ENCODE measurements around the gene CETP.
"Not testable (repeated sequence)": the region's sequence is repeated elsewhere in the genome, so short reads cannot be mapped to it uniquely, and the experiment has no call there.

CETP gene

DNA sequence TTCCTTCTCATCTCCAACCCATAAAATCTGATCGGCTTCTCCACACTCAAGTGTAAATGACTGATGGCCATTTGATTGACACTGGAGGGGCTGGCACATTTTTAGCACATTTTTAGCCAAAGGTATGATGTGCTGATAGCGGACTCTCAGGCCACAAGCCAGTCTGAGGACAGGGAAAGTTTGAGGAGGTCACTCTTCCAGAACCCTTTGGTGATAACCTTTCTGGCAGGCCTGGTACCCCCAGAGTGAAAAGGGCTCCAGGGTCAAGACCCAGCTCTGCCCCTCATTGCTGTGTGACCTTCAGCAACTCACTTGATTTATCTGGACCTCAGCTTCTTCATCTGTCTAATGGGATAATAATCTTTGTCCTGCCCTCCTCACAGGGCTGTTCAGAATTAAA, 25.9 kb downstream of the CETP start:
- TF ChIP-seq, protein P1, sequence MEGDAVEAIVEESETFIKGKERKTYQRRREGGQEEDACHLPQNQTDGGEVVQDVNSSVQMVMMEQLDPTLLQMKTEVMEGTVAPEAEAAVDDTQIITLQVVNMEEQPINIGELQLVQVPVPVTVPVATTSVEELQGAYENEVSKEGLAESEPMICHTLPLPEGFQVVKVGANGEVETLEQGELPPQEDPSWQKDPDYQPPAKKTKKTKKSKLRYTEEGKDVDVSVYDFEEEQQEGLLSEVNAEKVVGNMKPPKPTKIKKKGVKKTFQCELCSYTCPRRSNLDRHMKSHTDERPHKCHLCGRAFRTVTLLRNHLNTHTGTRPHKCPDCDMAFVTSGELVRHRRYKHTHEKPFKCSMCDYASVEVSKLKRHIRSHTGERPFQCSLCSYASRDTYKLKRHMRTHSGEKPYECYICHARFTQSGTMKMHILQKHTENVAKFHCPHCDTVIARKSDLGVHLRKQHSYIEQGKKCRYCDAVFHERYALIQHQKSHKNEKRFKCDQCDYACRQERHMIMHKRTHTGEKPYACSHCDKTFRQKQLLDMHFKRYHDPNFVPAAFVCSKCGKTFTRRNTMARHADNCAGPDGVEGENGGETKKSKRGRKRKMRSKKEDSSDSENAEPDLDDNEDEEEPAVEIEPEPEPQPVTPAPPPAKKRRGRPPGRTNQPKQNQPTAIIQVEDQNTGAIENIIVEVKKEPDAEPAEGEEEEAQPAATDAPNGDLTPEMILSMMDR (IDR thresholded peaks at IDR 0.05; ENCODE audit: low read length, missing control alignments), result no peak

DNA sequence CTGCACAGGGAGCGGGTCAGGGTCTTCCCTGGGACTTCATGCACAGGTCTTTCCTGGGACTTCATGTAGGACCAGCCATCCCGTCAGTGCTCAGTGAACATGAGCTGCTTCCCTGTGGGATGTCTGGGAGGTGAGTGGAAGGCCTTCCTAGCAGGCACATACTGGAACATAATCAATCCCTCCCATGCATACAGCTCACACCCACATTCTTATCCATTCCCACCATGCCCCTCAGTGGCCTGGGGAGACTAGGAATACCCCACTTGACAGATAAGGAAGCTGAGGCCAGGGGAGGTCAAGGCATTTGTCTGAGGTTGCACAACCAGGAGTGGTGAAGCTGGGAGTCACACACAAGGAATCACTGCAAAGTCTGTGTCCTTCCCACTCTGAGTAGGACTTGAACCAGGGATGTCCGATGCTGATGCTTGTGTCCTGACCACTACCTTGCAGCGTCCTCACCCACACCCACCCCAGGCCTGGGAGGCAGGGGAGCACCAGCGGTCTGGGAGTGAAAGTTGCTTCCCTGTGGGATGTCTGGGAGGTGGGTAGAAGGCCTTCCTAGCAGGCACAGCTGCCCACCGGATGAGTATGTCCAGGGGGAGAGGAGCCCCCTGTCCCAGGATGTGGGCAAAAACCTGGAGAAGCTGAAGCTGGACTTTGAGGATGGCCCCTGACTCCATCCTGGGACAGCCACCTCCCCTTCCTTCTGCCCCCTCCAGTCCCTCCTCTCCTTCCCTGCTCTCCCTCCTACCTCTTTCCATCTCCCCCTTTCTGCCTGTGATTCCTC, 26.6 kb downstream of the CETP start:
- peak overlapping the region; percentile 79 for H3K4me3 ChIP-seq (replicated peaks; ENCODE audit: low read depth, low read length)
- DNase-seq (ENCODE audit: low read depth), result no peak
- TF ChIP-seq, protein P1 (IDR thresholded peaks at IDR 0.05; ENCODE audit: low read length, missing control alignments), result no peak

More for the DNA sequence above, 25.9 kb downstream of the CETP start:
- DNase-seq (ENCODE audit: low read depth), result no peak
- H3K4me3 ChIP-seq (replicated peaks; ENCODE audit: low read depth, low read length), result no peak overlapping the region

DNA sequence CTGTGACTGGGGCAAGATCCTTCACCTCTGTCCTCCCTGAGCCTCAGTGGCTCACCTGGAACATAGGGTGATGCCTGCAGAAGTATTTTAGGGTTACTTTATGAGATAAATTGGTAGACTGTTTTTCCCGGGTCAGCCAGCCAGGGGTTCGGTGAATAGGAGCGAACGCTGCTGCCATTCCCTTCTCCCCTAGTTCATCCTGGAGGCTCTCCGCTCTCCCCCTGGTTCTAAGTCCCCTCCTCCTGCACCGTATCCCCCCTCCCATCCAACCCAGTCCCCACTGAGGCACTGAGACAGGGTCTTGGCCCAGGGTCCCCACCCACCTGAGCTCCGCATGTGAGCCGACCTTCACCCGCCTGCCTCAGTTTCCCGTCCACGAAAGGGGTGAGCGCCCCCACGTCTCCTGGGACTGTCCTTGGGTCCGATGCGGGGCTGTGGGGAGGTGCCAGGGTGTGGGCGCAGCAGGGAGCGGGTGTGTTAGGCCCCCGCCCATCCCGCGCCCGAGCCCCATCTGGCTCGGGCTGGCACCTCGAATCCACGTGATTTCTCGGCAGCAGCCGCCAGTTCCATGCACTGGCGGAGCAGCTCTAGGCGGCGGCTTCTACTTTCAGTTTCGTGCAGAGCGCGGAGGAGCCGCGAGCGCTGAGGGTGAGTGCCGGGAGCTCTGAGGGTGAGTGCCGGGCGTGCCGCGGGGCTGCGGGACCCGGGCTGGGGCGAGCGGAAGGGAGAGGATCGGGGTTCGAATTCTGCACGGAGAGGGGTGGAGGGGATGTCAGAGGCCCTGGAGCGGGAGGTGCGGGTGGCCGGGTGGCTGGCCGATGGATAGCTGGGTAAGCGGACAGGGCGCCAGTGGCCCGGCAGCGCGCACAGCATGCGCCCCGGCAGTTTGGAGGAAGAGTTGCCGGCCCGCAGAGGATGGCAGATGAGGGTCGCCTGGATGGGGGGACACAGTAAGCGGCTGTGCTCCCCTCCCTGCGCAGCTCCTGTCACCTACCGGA, 27.5 kb downstream of the CETP start, which contains the start of gene NLRC5:
NLRC5 (plus strand) TSS at position 610 of the 998 bp plus-strand sequence. CDS start 31,156 bp downstream, outside the sequence.
- H3K4me3 ChIP-seq (replicated peaks; ENCODE audit: low read depth, low read length), result peak within 1 kb of the TSS; percentile 79
- peak; percentile 79 for DNase-seq (ENCODE audit: low read depth)
- TF ChIP-seq, protein P1 (IDR thresholded peaks at IDR 0.05; ENCODE audit: low read length, missing control alignments), result no peak

DNA sequence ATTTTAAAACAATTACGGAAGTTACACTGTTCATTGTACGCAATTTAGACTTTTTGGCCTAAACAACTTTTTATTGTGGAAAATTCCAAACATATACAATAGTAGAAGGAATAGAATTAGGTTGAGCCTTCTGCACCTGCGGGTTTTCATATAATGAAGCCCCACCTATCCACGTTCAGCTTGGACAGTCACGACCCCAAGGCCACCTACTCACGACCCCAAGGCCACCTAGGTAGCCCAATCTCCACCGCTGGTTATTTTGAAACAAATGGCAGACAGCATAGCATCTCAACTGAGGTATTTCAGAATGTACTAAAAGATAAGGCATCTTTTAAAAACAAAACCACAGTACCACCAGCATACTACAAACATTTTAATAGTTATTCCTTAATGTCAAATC, 28.2 kb downstream of the CETP start:
- H3K4me3 ChIP-seq (replicated peaks; ENCODE audit: low read depth, low read length), result peak overlapping the region; percentile 79
- DNase-seq (ENCODE audit: low read depth), result no peak

DNA sequence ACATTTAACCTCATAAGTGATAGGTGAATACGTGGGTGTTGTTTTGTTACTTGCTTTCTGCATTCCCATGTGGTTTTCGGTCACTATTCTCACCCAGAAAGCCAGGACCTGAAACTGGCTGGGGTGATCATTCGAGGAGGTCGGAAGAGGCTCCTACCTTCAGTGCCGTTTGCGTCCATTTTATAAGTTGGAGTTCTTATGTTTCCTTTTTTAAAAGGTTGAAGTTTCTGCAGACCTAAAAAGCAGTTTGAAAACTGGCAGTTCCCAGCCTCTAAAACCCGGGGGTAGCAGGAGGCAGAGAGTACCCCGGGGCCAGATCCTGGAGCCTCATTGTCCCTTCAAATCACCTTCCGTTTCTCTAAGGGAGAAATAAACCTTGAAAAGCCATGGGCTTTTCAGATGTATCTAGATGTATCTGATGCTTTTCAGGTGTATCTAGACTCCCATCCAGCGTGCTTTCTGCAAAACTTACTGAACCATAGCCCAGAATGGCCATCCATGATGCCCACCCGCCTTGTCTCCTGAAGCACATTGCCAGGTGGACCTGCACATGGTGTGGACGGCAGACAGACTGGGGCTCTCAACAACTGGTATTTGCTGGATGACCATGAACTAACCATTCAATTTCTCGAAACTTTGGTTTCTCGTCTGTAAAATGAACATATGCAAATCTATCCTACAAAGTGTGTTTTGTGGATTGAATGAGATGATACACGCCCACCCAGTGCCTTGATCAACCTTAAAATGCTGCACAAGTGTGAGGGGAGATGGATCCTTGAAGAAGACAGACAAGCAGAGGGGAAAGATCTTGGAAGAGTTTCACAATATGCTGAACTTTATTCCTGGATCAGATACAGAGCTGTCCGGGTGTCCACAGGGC, 28.9 kb downstream of the CETP start:
- TF ChIP-seq, protein P1 (IDR thresholded peaks at IDR 0.05; ENCODE audit: low read length, missing control alignments), result no peak
- DNase-seq (ENCODE audit: low read depth), result no peak
- peak overlapping the region; percentile 79 for H3K4me3 ChIP-seq (replicated peaks; ENCODE audit: low read depth, low read length)

More for the DNA sequence above, 28.2 kb downstream of the CETP start:
- TF ChIP-seq, protein P1 (IDR thresholded peaks at IDR 0.05; ENCODE audit: low read length, missing control alignments), result no peak

DNA sequence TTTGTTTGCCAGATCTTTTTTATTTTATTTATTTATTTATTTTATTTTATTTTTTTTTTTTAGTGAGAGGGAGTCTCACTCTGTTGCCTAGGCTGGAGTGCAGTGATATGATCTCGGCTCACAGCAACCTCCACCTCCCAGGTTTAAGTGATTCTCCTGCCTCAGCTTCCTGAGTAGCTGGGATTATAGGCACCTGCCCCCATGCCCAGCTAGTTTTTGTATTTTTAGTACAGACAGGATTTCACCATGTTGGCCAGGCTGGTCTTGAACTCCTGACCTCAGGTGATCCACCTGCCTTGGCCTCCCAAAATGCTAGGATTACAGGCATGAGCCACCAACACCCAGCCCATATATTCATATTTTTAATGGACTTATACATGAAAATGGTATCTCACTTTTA, 30.7 kb downstream of the CETP start:
- not testable (repeated sequence) for DNase-seq (ENCODE audit: low read depth); H3K4me3 ChIP-seq (replicated peaks; ENCODE audit: low read depth, low read length)

All from fibroblast of pulmonary artery (primary cell).